ENCODE results near the gene TARBP1. TPM values are rescaled to one million over a fixed set of nuclear protein-coding genes. Genes with fewer than 3 reads are reported as not detected.

TARBP1 gene
- total and polyA plus RNA-seq, 3 donors from 2014 or later: 29.5 to 39.8 (median 31.3) TPM

- no peak for TF ChIP-seq CTCF (IDR thresholded peaks at IDR 0.05)
- TF ChIP-seq POLR2A (IDR thresholded peaks at IDR 0.05): no peak
- Histone ChIP-seq H3K36me3 (ENCODE audit: low read depth, missing control alignments) (no peaks in the 10 kb centered on the region), H3K4me1 (no peaks in the 10 kb centered on the region), H3K27ac (no peak overlapping the region), H3K27me3 (no peaks in the 10 kb centered on the region), H3K4me3 (no peak overlapping the region), H3K9me3 (no peaks in the 10 kb centered on the region)
- WGBS, 2 donors: 90% methylated on average over 6 of the region's 6 CpGs
- intact Hi-C loops (cut with DNase I; ENCODE audit: low total_unique reads): no loop called here
- no peak for DNase-seq
Observed at GRCh38 chr1:234396871-234397270, 82.1 kb downstream of the TARBP1 start.

- 89 to 94% methylated on average over 8 of the region's 8 CpGs for WGBS, 2 donors
- TF ChIP-seq POLR2A (IDR thresholded peaks at IDR 0.05): no peak
- TF ChIP-seq CTCF (IDR thresholded peaks at IDR 0.05): no peak
- intact Hi-C loops (cut with DNase I; ENCODE audit: low total_unique reads): no loop called here
- Histone ChIP-seq H3K9me3 (no peaks in the 10 kb centered on the region), H3K4me3 (no peak overlapping the region), H3K27me3 (no peaks in the 10 kb centered on the region), H3K27ac (no peak overlapping the region), H3K4me1 (no peaks in the 10 kb centered on the region), H3K36me3 (ENCODE audit: low read depth, missing control alignments) (no peaks in the 10 kb centered on the region)
- DNase-seq: no peak
Observed at GRCh38 chr1:234396092-234396491, 82.9 kb downstream of the TARBP1 start.

- intact Hi-C loops (cut with DNase I; ENCODE audit: low total_unique reads): no loop called here
- Histone ChIP-seq H3K27ac (no peak overlapping the region), H3K4me3 (no peak overlapping the region), H3K9me3 (no peaks in the 10 kb centered on the region), H3K36me3 (ENCODE audit: low read depth, missing control alignments) (no peaks in the 10 kb centered on the region), H3K27me3 (no peaks in the 10 kb centered on the region), H3K4me1 (no peaks in the 10 kb centered on the region)
- WGBS, 2 donors: 86 to 89% methylated on average over 5 of the region's 5 CpGs
- TF ChIP-seq POLR2A (IDR thresholded peaks at IDR 0.05) (no peak), CTCF (IDR thresholded peaks at IDR 0.05) (no peak)
- no peak for DNase-seq
Observed at GRCh38 chr1:234395297-234395696, 83.7 kb downstream of the TARBP1 start.

- Histone ChIP-seq H3K27me3 (no peaks in the 10 kb centered on the region), H3K27ac (no peak overlapping the region), H3K4me1 (no peaks in the 10 kb centered on the region), H3K4me3 (no peak overlapping the region), H3K9me3 (no peaks in the 10 kb centered on the region), H3K36me3 (ENCODE audit: low read depth, missing control alignments) (no peaks in the 10 kb centered on the region)
- no peak for TF ChIP-seq CTCF (IDR thresholded peaks at IDR 0.05)
- no peak for TF ChIP-seq POLR2A (IDR thresholded peaks at IDR 0.05)
- 87 to 92% methylated on average over 6 of the region's 6 CpGs for WGBS, 2 donors
- DNase-seq: no peak
- intact Hi-C loops (cut with DNase I; ENCODE audit: low total_unique reads): no loop called here
Observed at GRCh38 chr1:234393190-234393589, 85.8 kb downstream of the TARBP1 start.

GRCh38 chr1:234388094-234388493 is 90.9 kb downstream of the TARBP1 start:
- WGBS, 2 donors: 92 to 96% methylated on average over 6 of the region's 6 CpGs
- DNase-seq: no peak
- Histone ChIP-seq H3K36me3 (ENCODE audit: low read depth, missing control alignments) (no peaks in the 10 kb centered on the region), H3K4me3 (no peak overlapping the region), H3K27ac (no peak overlapping the region), H3K27me3 (no peaks in the 10 kb centered on the region), H3K4me1 (no peaks in the 10 kb centered on the region), H3K9me3 (no peaks in the 10 kb centered on the region)
- TF ChIP-seq POLR2A (IDR thresholded peaks at IDR 0.05): no peak
- TF ChIP-seq CTCF (IDR thresholded peaks at IDR 0.05): no peak
- intact Hi-C loops (cut with DNase I; ENCODE audit: low total_unique reads): no loop called here

Data from testis (tissue), 3 donors.